NCI-H128 (cell line): ENCODE measurements around the gene ALPK1.
"Not testable (repeated sequence)": the region's sequence is repeated elsewhere in the genome, so short reads cannot be mapped to it uniquely, and the experiment has no call there.

Source experiments
- DNase-seq: peaks from one replicate; lab custom pipeline; 2025; ENCODE audit not compliant: unreplicated experiment; lab: John Stamatoyannopoulos, UW

The ALPK1 gene

DNA sequence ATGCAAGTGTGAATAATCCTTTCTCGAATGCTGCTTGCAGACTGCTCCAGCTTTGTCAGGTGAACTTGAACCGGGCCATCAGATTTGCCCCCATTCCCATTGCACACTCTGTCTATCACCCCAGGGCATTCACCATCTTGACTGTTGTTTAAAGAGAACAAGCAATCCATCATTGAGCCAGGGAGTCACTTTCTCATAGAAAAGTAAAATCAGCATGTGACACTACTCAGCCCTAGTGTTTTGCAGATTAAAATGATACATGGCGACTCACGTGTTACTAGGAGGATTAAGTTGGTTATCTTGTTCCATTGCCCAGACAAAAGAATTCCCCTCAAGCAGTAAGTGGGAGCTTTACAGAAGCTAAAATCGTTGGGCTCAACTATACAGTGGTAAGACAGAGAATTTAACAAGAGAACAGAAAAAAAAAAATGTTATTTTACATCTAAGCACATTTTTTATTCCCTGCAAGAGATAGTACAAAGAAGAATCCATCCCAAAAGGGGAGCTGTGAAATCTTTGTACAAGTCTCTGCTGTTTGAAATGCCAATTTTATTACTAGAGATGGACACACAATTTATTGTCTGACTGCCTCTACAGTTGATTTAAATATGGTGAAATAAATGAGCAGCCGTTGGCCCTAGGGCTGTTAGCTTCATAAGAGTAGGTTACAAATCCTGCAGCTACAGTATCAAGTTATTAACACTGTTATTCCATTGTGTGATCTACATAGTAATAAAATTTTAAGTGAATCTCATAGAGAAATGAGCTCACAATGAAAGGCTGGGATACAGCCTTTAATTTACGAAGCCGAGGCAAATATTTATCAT lies 151.3 kb downstream of the ALPK1 start:
- DNase-seq: no peak

- no peak for DNase-seq
Observed at GRCh38 chr4:112449708-112450107, 152.5 kb downstream of the ALPK1 start.

- DNase-seq: no peak
Observed at GRCh38 chr4:112451104-112451503, 153.9 kb downstream of the ALPK1 start.

GRCh38 chr4:112451831-112452230 lies 154.7 kb downstream of the ALPK1 start:
- no peak for DNase-seq

GRCh38 chr4:112453321-112453720 lies 156.2 kb downstream of the ALPK1 start:
- no peak for DNase-seq

DNA sequence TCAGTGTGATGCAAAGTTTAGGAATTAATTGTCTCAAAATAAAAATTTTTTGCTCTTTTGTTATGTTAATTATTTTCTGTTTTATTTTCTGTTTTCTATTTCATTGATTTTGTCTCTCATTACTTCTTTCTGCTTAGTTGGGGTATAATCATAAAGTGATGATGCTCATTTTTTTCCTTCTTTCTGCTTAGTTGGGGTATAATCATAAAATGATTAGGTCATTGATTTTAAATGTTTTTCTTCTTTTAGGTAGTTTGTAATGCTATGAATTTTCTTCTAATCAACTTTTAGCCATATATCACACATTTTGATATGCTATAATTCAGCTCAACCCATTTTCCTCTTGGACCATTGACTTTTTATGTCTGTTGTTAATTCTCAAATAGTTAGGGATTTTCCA lies 175.1 kb downstream of the ALPK1 start:
- DNase-seq: no peak

DNA sequence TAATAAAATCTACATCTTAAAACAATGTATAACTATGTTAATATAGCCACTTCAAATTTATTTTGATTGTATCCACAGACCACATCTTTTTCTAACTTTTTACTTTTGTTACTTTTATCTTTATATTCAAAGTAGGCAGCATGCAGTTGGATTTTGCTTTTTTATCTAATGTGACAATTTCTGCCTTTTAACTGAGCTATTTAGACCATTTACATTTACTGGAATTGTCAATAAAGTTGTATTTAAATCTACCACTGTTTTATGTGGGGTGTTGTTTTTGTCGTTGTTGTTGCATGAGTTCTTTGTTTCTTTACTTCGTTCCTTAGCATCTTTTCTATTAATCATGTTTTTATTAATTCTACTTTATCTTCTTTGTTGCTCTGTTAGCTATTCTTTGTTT lies 176.8 kb downstream of the ALPK1 start:
- DNase-seq: no peak

DNA sequence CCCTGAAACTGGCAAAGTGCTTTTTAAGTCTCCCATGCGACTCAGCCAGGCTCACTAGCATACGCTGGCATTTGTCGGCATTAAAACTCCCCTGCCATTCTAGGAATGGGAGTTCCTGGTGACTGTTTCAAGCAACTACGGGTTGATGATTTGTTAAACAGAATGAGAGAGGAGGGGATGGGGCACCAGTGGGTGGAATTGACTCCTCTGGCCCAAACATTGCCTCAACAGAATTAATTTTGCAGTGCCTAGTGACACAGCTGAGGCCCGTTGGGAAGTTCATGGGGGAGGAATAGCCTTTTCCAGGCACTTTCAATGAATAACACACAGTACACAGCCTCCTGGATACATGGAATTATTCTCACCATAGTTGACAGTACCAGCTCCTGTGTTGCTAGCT lies 188.8 kb downstream of the ALPK1 start:
- DNase-seq: no peak

DNA sequence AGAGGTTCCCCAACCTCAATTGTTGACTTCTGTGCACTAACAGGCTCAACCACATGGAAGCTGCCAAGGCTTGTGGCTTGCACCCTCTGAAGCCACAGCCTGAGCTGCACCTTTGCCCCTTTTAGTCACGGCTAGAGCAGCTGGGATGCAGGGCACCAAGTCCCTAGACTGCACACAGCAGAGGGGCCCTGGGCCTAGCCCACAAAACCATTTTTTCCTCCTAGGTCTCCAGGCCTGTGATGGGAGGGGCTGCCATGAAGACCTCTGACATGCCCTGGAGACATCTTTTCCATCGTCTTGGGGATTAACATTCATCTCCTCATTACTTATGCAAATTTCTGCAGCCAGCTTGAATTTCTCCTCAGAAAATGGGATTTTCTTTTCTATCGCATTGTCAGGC lies 193.6 kb downstream of the ALPK1 start:
- not testable (repeated sequence) for DNase-seq
